Measurements from ENCODE around the gene PDIK1L. TPM values are rescaled to one million over a fixed set of nuclear protein-coding genes. Genes with fewer than 3 reads are reported as not detected.
A peak's percentile ranks its signal among the peaks of the same experiment; 100 is the strongest.

PDIK1L gene
- polyA plus RNA-seq, 3 donors = 1.2 to 2.5 (median 2.3) TPM

- intact Hi-C loops (cut with micrococcal nuclease) = no loop called here
- H3K27me3 Mint-ChIP-seq (ENCODE audit: low read depth in 3 of 3) = no peaks in the 10 kb centered on the region
- H3K9me3 ChIP-seq (replicated peaks in 1 of 2; ENCODE audit: control insufficient read depth in 1 of 2, insufficient read depth in 1 of 2, low read length in 2 of 2) = no peaks in the 10 kb centered on the region
- H3K9ac ChIP-seq (ENCODE audit: insufficient read depth, low read length, poor library complexity, severe bottlenecking) = no peak overlapping the region
- H3K4me1 ChIP-seq (ENCODE audit: control insufficient read depth in 1 of 2, insufficient read depth in 2 of 2, low read length in 2 of 2) = peaks cover 65 to 80% of the 10 kb centered on the region in 2 donors
- peaks cover 70% of the 10 kb centered on the region for H3K4me1 Mint-ChIP-seq
- H3K36me3 ChIP-seq (replicated peaks in 1 of 2; ENCODE audit: control insufficient read depth in 1 of 2, insufficient read depth in 2 of 2, low read length in 2 of 2) = no peaks in the 10 kb centered on the region
- TF ChIP-seq, protein P1, sequence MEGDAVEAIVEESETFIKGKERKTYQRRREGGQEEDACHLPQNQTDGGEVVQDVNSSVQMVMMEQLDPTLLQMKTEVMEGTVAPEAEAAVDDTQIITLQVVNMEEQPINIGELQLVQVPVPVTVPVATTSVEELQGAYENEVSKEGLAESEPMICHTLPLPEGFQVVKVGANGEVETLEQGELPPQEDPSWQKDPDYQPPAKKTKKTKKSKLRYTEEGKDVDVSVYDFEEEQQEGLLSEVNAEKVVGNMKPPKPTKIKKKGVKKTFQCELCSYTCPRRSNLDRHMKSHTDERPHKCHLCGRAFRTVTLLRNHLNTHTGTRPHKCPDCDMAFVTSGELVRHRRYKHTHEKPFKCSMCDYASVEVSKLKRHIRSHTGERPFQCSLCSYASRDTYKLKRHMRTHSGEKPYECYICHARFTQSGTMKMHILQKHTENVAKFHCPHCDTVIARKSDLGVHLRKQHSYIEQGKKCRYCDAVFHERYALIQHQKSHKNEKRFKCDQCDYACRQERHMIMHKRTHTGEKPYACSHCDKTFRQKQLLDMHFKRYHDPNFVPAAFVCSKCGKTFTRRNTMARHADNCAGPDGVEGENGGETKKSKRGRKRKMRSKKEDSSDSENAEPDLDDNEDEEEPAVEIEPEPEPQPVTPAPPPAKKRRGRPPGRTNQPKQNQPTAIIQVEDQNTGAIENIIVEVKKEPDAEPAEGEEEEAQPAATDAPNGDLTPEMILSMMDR (IDR thresholded peaks at IDR 0.05) = no peak
- peak overlapping the region in 4 of 7 donors; percentile 38 to 79 (median 74) for H3K27ac Mint-ChIP-seq
- H3K4me2 ChIP-seq (replicated peaks; ENCODE audit: extremely low read depth, low read length, poor library complexity, severe bottlenecking) = no peak overlapping the region
- H4K20me1 ChIP-seq (ENCODE audit: insufficient read depth, low read length) = no peaks in the 10 kb centered on the region
- DNase-seq = no peak
- no peak overlapping the region for H3K4me3 Mint-ChIP-seq
- no peaks in the 10 kb centered on the region for H3K27me3 ChIP-seq (ENCODE audit: control insufficient read depth in 2 of 2, insufficient read depth in 2 of 2, low read length in 2 of 2)
- peaks cover 39% of the 10 kb centered on the region for H3K79me2 ChIP-seq (ENCODE audit: insufficient read depth, low read length)
- H3K4me3 ChIP-seq (replicated peaks in 1 of 3; ENCODE audit: low read depth in 2 of 3, low read length in 3 of 3) = no peak overlapping the region
- peaks cover 3 to 8% of the 10 kb centered on the region in 2 donors for H3K36me3 Mint-ChIP-seq
- H3K27ac ChIP-seq (ENCODE audit: low read depth in 1 of 2, low read length in 2 of 2) = peak overlapping the region in 1 of 2 donors; percentile 77
- no peak overlapping the region for H2AFZ ChIP-seq (ENCODE audit: insufficient read depth, low read depth, low read length, poor library complexity, severe bottlenecking)
- H3K9me3 Mint-ChIP-seq = peaks cover 0 to 2% (median 0%) of the 10 kb centered on the region in 7 donors
These were observed 13.8 kb downstream of the PDIK1L start for GRCh38 chr1:26125382-26125781.

- Mint-ChIP-seq H3K9me3 (peaks cover 0 to 2% (median 0%) of the 10 kb centered on the region in 7 donors), H3K27ac (peak overlapping the region; percentile 73 to 90 (median 84)), H3K4me1 (peaks cover 68% of the 10 kb centered on the region), H3K36me3 (peaks cover 3 to 5% of the 10 kb centered on the region in 2 donors), H3K4me3 (peak overlapping the region in 1 of 2 donors; percentile 71), H3K27me3 (ENCODE audit: low read depth in 3 of 3) (no peaks in the 10 kb centered on the region)
- H3K4me2 ChIP-seq (replicated peaks; ENCODE audit: extremely low read depth, low read length, poor library complexity, severe bottlenecking) = peak overlapping the region; percentile 77
- H4K20me1 ChIP-seq (ENCODE audit: insufficient read depth, low read length) = no peaks in the 10 kb centered on the region
- no peaks in the 10 kb centered on the region for H3K36me3 ChIP-seq (replicated peaks in 1 of 2; ENCODE audit: control insufficient read depth in 1 of 2, insufficient read depth in 2 of 2, low read length in 2 of 2)
- DNase-seq = no peak
- no peaks in the 10 kb centered on the region for H3K9me3 ChIP-seq (replicated peaks in 1 of 2; ENCODE audit: control insufficient read depth in 1 of 2, insufficient read depth in 1 of 2, low read length in 2 of 2)
- TF ChIP-seq, protein P1 (IDR thresholded peaks at IDR 0.05) = no peak
- no CpG with 5 or more reads among the region's 1 CpG for WGBS (ENCODE audit: insufficient coverage)
- H3K9ac ChIP-seq (ENCODE audit: insufficient read depth, low read length, poor library complexity, severe bottlenecking) = no peak overlapping the region
- peak overlapping the region in 1 of 3 experiments; percentile 62 for H3K4me3 ChIP-seq (replicated peaks in 1 of 3; ENCODE audit: low read depth in 2 of 3, low read length in 3 of 3)
- intact Hi-C loops (cut with micrococcal nuclease) = loop anchor here in 1 of 2 donors (2.0 kb wide), 1 partner anchor 15 kb away; the partner anchor contains the start of gene PDIK1L
- H3K27ac ChIP-seq (ENCODE audit: low read depth in 1 of 2, low read length in 2 of 2) = peak overlapping the region in 1 of 2 donors; percentile 77
- H3K27me3 ChIP-seq (ENCODE audit: control insufficient read depth in 2 of 2, insufficient read depth in 2 of 2, low read length in 2 of 2) = no peaks in the 10 kb centered on the region
- peaks cover 34% of the 10 kb centered on the region for H3K79me2 ChIP-seq (ENCODE audit: insufficient read depth, low read length)
- peak overlapping the region; percentile 51 for H2AFZ ChIP-seq (ENCODE audit: insufficient read depth, low read depth, low read length, poor library complexity, severe bottlenecking)
- H3K4me1 ChIP-seq (ENCODE audit: control insufficient read depth in 1 of 2, insufficient read depth in 2 of 2, low read length in 2 of 2) = peaks cover 65 to 79% of the 10 kb centered on the region in 2 donors
These were observed 14.3 kb downstream of the PDIK1L start for GRCh38 chr1:26125946-26126320.

Data from CD14-positive monocyte (primary cell).